T-cell (primary cell): ENCODE data around the gene KCNA10. TPM values are rescaled to one million over a fixed set of nuclear protein-coding genes. Genes with fewer than 3 reads are reported as not detected.

Experiments used
- ATAC-seq, 4 experiments: fragments of 200-7000 bp in 3 of 4; fragments of 150-1000 bp in 1 of 4; cut with Tn5 transposase; replicated peaks in 1 of 4; 1 replicate in 3 of 4; 2 replicates in 1 of 4; pipeline ENCODE4 v1.10.0; 2021; ENCODE audit warnings: moderate library complexity in 3 of 4, mild to moderate bottlenecking in 2 of 4, moderate number of reproducible peaks in 1 of 4
- CTCF ChIA-PET, 2 donors: fragments of 300-600 bp; sonication (Branson Sonifier 250); formaldehyde crosslinking; loops; one replicate each; lab custom pipeline; 2022; ENCODE audit warnings: antibody characterized with exemption in 2 of 2; lab: Charles Lee
- POLR2A ChIA-PET, 2 donors: fragments of 300-600 bp; sonication (Branson Sonifier 250); formaldehyde crosslinking; loops; one replicate each; lab custom pipeline; 2022; ENCODE audit warnings: antibody characterized with exemption in 2 of 2; lab: Charles Lee
- DNase-seq, 35 experiments: peaks; one replicate each; pipeline versions ENCODE4 v3.0.0 to v3.0.0-alpha.2; 2013 to 2023
- H3K27ac ChIP-seq: one replicate; pipeline ENCODE4 v1.5.1; 2013; ENCODE audit warnings: low read length
- H3K27me3 ChIP-seq, 2 experiments: replicated peaks in 1 of 2; 1 replicate in 1 of 2; 2 replicates in 1 of 2; pipeline versions ENCODE4 v1.6.1 to v1.7.0; 2013; ENCODE audit warnings: low read length in 1 of 2, mixed read lengths in 1 of 2; ENCODE audit not compliant: control insufficient read depth in 2 of 2, insufficient read depth in 2 of 2; ENCODE audit errors: extremely low read depth in 1 of 2
- H3K36me3 ChIP-seq, 2 donors: 1 replicate in 1 of 2; 2 replicates in 1 of 2; pipeline versions ENCODE4 v1.6.1 to v1.7.0; 2013; ENCODE audit warnings: low read length in 1 of 2; ENCODE audit not compliant: control insufficient read depth in 2 of 2, insufficient read depth in 1 of 2; ENCODE audit errors: extremely low read depth in 1 of 2
- H3K4me1 ChIP-seq, 2 experiments: 1 replicate in 1 of 2; 2 replicates in 1 of 2; pipeline versions ENCODE4 v1.6.1 to v1.7.0; 2013; ENCODE audit warnings: low read length in 2 of 2, mixed read lengths in 1 of 2; ENCODE audit not compliant: insufficient read depth in 2 of 2, control insufficient read depth in 1 of 2; ENCODE audit errors: extremely low read depth in 1 of 2
- H3K4me3 ChIP-seq, 2 donors: 1 replicate in 1 of 2; 2 replicates in 1 of 2; pipeline versions ENCODE4 v1.5.1 to v1.7.0; 2013; ENCODE audit warnings: mild to moderate bottlenecking in 2 of 2, low read length in 1 of 2, moderate library complexity in 1 of 2; ENCODE audit not compliant: control insufficient read depth in 1 of 2; ENCODE audit errors: extremely low read depth in 1 of 2
- H3K9me3 ChIP-seq: 2 replicates; pipeline ENCODE4 v1.7.0; 2013
- H3K27ac Mint-ChIP-seq, 2 donors: one replicate each; pipeline ENCODE4 v1.8.0; 2020 to 2021; ENCODE audit warnings: mild to moderate bottlenecking in 2 of 2, mixed read lengths in 2 of 2
- H3K27me3 Mint-ChIP-seq, 2 donors: one replicate each; pipeline ENCODE4 v1.8.0; 2021 to 2022; ENCODE audit warnings: mixed read lengths in 2 of 2
- H3K36me3 Mint-ChIP-seq: one replicate; pipeline ENCODE4 v1.8.0; 2021; ENCODE audit warnings: mixed read lengths
- H3K4me1 Mint-ChIP-seq, 3 donors: one replicate each; pipeline ENCODE4 v1.8.0; 2020 to 2022; ENCODE audit warnings: mixed read lengths in 3 of 3, mild to moderate bottlenecking in 1 of 3
- H3K4me3 Mint-ChIP-seq, 3 donors: one replicate each; pipeline ENCODE4 v1.8.0; 2020 to 2022; ENCODE audit warnings: mild to moderate bottlenecking in 3 of 3, mixed read lengths in 3 of 3, moderate library complexity in 3 of 3
- H3K9me3 Mint-ChIP-seq, 3 donors: one replicate each; pipeline ENCODE4 v1.8.0; 2020 to 2022; ENCODE audit warnings: mixed read lengths in 3 of 3
- WGBS: methylation state at CpG from one replicate; pipeline ENCODE4 v1.1.5; 2013; ENCODE audit warnings: missing lambda C conversion rate; ENCODE audit not compliant: insufficient coverage; 5-methylcytosine and 5-hydroxymethylcytosine counted together
- total RNA-seq, 35 experiments: library from RNA in 6 of 35; stranded (reverse) in 6 of 35; fragments of 120-200 nt in 1 of 35; gene quantifications; one replicate each; pipeline versions ENCODE4 v1.2.1 to v1.2.4 and lab custom pipeline; 2013 to 2026

The KCNA10 gene
- total RNA-seq, 5 donors from 2014 or later (not counting 1 experiment from before 2014, with no cell fraction given), result not detected

DNA sequence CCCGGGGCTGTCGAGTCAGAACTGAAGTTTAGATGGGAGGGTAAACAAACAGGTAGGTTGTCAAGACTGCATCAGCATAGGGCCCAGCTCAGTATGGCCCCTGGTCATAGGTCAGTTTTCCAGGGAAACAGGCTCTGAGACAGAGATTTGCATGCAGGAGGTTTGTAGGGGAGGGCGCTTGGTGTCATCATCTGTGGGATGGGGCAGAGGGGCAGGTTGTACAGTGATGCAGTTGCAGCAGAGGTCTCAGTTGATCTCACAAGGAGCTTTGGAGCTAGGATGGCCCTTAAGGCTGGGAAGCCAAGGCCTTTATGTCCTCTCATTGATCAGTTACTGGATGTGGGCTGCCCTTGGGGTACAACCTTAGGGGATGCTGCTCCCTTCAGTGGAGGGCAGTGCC is 38.5 kb upstream of the KCNA10 start:
- CTCF ChIA-PET, result interaction anchor here in 1 of 2 donors (0.6 to 2.2 kb wide), 5 partner anchors 56 to 750 kb away, joined by 3 to 16 read pairs (median 3); no protein-coding TSS in a partner anchor
- peaks cover 0 to 9% of the 10 kb centered on the region in 2 experiments for H3K4me1 ChIP-seq
- H3K27ac ChIP-seq, result no peak overlapping the region
- ATAC-seq, result no peak
- Mint-ChIP-seq H3K4me1 (peaks cover 4 to 6% (median 5%) of the 10 kb centered on the region in 3 donors), H3K4me3 (no peak overlapping the region), H3K9me3 (no peaks in the 10 kb centered on the region), H3K27me3 (peaks cover 36 to 55% of the 10 kb centered on the region in 2 donors), H3K36me3 (no peaks in the 10 kb centered on the region), H3K27ac (no peak overlapping the region)
- no peaks in the 10 kb centered on the region for H3K36me3 ChIP-seq
- 79% methylated on average over 3 of the region's 3 CpGs for WGBS
- DNase-seq, result no peak
- no peaks in the 10 kb centered on the region for H3K9me3 ChIP-seq
- POLR2A ChIA-PET, result no interaction called here
- H3K4me3 ChIP-seq, result no peak overlapping the region
- peaks cover 2 to 44% of the 10 kb centered on the region in 2 experiments for H3K27me3 ChIP-seq

GRCh38 chr1:110556471-110556807 is 37.5 kb upstream of the KCNA10 start:
- WGBS, result 78% methylated on average over 5 of the region's 5 CpGs
- no peak overlapping the region for H3K27ac Mint-ChIP-seq
- peaks cover 0 to 9% of the 10 kb centered on the region in 2 experiments for H3K4me1 ChIP-seq
- no peaks in the 10 kb centered on the region for H3K9me3 ChIP-seq
- ChIA-PET CTCF (interaction anchor here (1.0 to 2.2 kb wide), 6 partner anchors 57 to 231 kb away, joined by 3 to 16 read pairs (median 4); no protein-coding TSS in a partner anchor), POLR2A (interaction anchor here in 1 of 2 donors (0.6 kb wide), 1 partner anchor 63 kb away, joined by 8 read pairs; no protein-coding TSS in a partner anchor)
- peaks cover 4 to 6% (median 5%) of the 10 kb centered on the region in 3 donors for H3K4me1 Mint-ChIP-seq
- no peak for ATAC-seq
- H3K36me3 Mint-ChIP-seq, result no peaks in the 10 kb centered on the region
- no peaks in the 10 kb centered on the region for H3K36me3 ChIP-seq
- peaks cover 43 to 65% of the 10 kb centered on the region in 2 donors for H3K27me3 Mint-ChIP-seq
- no peak overlapping the region for H3K27ac ChIP-seq
- H3K4me3 Mint-ChIP-seq, result no peak overlapping the region
- H3K27me3 ChIP-seq, result peaks cover 2 to 49% of the 10 kb centered on the region in 2 experiments
- H3K4me3 ChIP-seq, result no peak overlapping the region
- DNase-seq, result no peak
- H3K9me3 Mint-ChIP-seq, result no peaks in the 10 kb centered on the region

- no peak for ATAC-seq
- H3K36me3 ChIP-seq, result no peaks in the 10 kb centered on the region
- H3K27ac ChIP-seq, result no peak overlapping the region
- no peaks in the 10 kb centered on the region for H3K9me3 ChIP-seq
- no peak overlapping the region for H3K4me3 ChIP-seq
- peaks cover 2 to 51% of the 10 kb centered on the region in 2 experiments for H3K27me3 ChIP-seq
- Mint-ChIP-seq H3K4me3 (peak overlapping the region in 1 of 3 donors; percentile 8), H3K36me3 (no peaks in the 10 kb centered on the region), H3K9me3 (no peaks in the 10 kb centered on the region), H3K27me3 (peaks cover 47 to 64% of the 10 kb centered on the region in 2 donors), H3K27ac (no peak overlapping the region), H3K4me1 (peaks cover 4 to 6% (median 5%) of the 10 kb centered on the region in 3 donors)
- WGBS, result 63% methylated on average over 8 of the region's 11 CpGs
- ChIA-PET CTCF (interaction anchor here (0.5 to 2.2 kb wide), 13 partner anchors 18 to 409 kb away, joined by 3 to 16 read pairs (median 4); no protein-coding TSS in a partner anchor), POLR2A (no interaction called here)
- no peak for DNase-seq
- peaks cover 0 to 9% of the 10 kb centered on the region in 2 experiments for H3K4me1 ChIP-seq
Measured at GRCh38 chr1:110555807-110556470, 37.0 kb upstream of the KCNA10 start.

DNA sequence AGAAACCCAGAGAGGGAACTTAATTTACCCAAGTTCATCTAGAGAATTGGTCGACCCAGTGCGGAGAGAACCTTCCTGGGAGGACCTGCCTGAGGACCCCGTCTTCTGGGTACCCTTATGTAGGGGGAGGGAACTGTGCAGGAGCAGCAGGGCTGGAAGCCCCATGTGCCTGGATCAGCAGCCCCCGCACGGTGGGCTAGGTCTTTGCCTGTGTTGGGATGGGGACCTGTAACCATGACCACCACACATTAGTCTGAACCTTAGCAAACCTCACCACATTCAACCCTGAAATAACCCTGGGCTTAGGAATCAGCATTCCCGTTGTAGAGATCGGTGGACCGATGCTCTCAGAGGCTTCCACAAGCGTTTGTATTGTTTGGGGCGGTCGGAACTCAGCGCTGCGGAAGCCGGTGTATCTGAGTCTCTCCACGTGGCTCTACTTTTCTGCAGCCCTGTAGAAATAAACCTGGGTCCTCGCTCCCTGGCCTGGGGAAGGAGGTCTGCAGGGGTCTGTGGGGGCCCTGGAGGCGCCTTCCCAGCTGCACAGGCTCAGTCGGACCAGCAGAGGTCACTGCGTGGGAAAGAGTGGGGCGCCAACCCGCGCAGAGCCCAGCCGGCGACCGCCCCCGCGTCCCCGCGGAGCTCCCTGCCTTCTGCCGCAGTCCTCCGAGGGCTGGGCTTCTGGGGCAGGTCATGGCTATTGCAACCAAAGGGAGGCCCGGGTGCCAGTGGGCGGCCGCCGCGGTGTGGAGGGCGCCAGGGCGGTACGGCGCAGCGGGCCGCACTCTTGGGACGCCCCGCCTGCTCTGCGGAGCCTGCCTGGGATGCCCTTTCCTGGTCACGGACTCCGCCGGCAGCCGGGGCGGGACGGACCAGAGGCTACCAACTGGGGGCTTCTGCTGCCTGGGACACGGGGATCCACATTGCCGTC is 36.2 kb upstream of the KCNA10 start:
- H3K9me3 ChIP-seq, result no peaks in the 10 kb centered on the region
- peak overlapping the region in 1 of 2 donors; percentile 52 for H3K4me3 ChIP-seq
- POLR2A ChIA-PET, result no interaction called here
- peaks cover 0 to 9% of the 10 kb centered on the region in 2 experiments for H3K4me1 ChIP-seq
- no peaks in the 10 kb centered on the region for H3K36me3 Mint-ChIP-seq
- H3K4me3 Mint-ChIP-seq, result peak overlapping the region in 1 of 3 donors; percentile 62
- no peak overlapping the region for H3K27ac ChIP-seq
- H3K36me3 ChIP-seq, result no peaks in the 10 kb centered on the region
- peaks cover 2 to 47% of the 10 kb centered on the region in 2 experiments for H3K27me3 ChIP-seq
- peak in 34 of 35 experiments; percentile 13 to 72 (median 41) for DNase-seq
- no peak overlapping the region for H3K27ac Mint-ChIP-seq
- H3K4me1 Mint-ChIP-seq, result peaks cover 4 to 6% (median 5%) of the 10 kb centered on the region in 3 donors
- peaks cover 53 to 69% of the 10 kb centered on the region in 2 donors for H3K27me3 Mint-ChIP-seq
- CTCF ChIA-PET, result interaction anchor here (0.5 to 2.2 kb wide), 13 partner anchors 18 to 409 kb away, joined by 3 to 16 read pairs (median 4); no protein-coding TSS in a partner anchor
- 5% methylated on average over 48 of the region's 53 CpGs for WGBS
- ATAC-seq, result peak; percentile 86 to 97 (median 91)
- H3K9me3 Mint-ChIP-seq, result no peaks in the 10 kb centered on the region

GRCh38 chr1:110551278-110551809 is 32.4 kb upstream of the KCNA10 start:
- no CpG with 5 or more reads among the region's 1 CpG for WGBS
- H3K27me3 Mint-ChIP-seq, result peaks cover 44 to 52% of the 10 kb centered on the region in 2 donors
- Histone ChIP-seq H3K36me3 (no peaks in the 10 kb centered on the region), H3K27me3 (peaks cover 2 to 37% of the 10 kb centered on the region in 2 experiments), H3K4me1 (peaks cover 0 to 9% of the 10 kb centered on the region in 2 experiments), H3K9me3 (no peaks in the 10 kb centered on the region), H3K27ac (no peak overlapping the region), H3K4me3 (no peak overlapping the region)
- CTCF ChIA-PET, result no interaction called here
- ATAC-seq (no peak), DNase-seq (no peak)
- POLR2A ChIA-PET, result no interaction called here
- no peaks in the 10 kb centered on the region for H3K9me3 Mint-ChIP-seq
- H3K4me3 Mint-ChIP-seq, result no peak overlapping the region
- H3K4me1 Mint-ChIP-seq, result peaks cover 4 to 6% (median 5%) of the 10 kb centered on the region in 3 donors
- no peak overlapping the region for H3K27ac Mint-ChIP-seq
- no peaks in the 10 kb centered on the region for H3K36me3 Mint-ChIP-seq

DNA sequence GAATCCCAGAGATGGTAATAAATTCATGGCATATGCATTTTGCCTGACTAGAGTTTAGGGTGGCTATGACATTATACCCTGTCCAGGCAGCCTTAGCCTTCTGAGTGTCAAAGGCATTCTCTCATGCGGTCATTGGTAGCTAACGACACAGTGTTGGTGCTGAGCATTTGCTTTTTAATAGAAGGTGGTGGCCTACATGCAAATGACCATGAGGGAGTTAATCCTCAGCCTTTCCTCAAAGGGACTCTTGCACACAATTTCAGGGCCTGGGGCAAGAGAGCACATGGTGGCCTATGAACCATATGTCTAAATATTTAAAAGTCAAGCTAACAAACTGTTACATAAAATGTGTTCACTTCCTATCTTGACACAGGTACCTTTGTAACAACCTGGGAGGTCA is 30.9 kb upstream of the KCNA10 start:
- no CpG with 5 or more reads among the region's 2 CpGs for WGBS
- Mint-ChIP-seq H3K36me3 (no peaks in the 10 kb centered on the region), H3K4me1 (peaks cover 0 to 2% (median 2%) of the 10 kb centered on the region in 3 donors), H3K9me3 (no peaks in the 10 kb centered on the region), H3K27ac (no peak overlapping the region), H3K27me3 (peaks cover 43 to 50% of the 10 kb centered on the region in 2 donors), H3K4me3 (no peak overlapping the region)
- no peak overlapping the region for H3K27ac ChIP-seq
- H3K9me3 ChIP-seq, result no peaks in the 10 kb centered on the region
- no peaks in the 10 kb centered on the region for H3K4me1 ChIP-seq
- ChIA-PET CTCF (interaction anchor here in 1 of 2 donors (0.6 kb wide), 1 partner anchor 426 kb away, joined by 3 read pairs; no protein-coding TSS in a partner anchor), POLR2A (no interaction called here)
- no peak overlapping the region for H3K4me3 ChIP-seq
- H3K27me3 ChIP-seq, result peaks cover 2 to 22% of the 10 kb centered on the region in 2 experiments
- ATAC-seq, result no peak
- no peak for DNase-seq
- H3K36me3 ChIP-seq, result no peaks in the 10 kb centered on the region
